ENCODE measurements around the gene RAVER2.

The RAVER2 gene

GRCh38 chr1:64877598-64877997, 132.7 kb downstream of the RAVER2 start:
- no peak for DNase-seq (ENCODE audit: low read depth in 2 of 2)

- no peak for DNase-seq (ENCODE audit: low read depth in 2 of 2)
These were observed 133.2 kb downstream of the RAVER2 start for GRCh38 chr1:64878090-64878489.

- DNase-seq (ENCODE audit: low read depth in 2 of 2): no peak
These were observed 134.2 kb downstream of the RAVER2 start for GRCh38 chr1:64878931-64879611.

- DNase-seq (ENCODE audit: low read depth in 2 of 2): no peak
These were observed 135.6 kb downstream of the RAVER2 start for GRCh38 chr1:64880449-64880848.

GRCh38 chr1:64881281-64881680, 136.4 kb downstream of the RAVER2 start:
- no peak for DNase-seq (ENCODE audit: low read depth in 2 of 2)
